Thyroid gland (tissue), 4 donors: ENCODE data around the gene LSM11. TPM values are rescaled to one million over a fixed set of nuclear protein-coding genes. Genes with fewer than 3 reads are reported as not detected.

Experiments
- DNase-seq, 2 donors: peaks; one replicate each; pipeline ENCODE4 v3.0.0-alpha.2; 2019
- H3K27ac ChIP-seq, 3 donors: fragments of 200-600 bp; sonication (generic); 1 replicate in 2 of 3; 2 replicates in 1 of 3; pipeline ENCODE4 v1.5.1; 2016 to 2019; ENCODE audit warnings: mild to moderate bottlenecking in 1 of 3, moderate library complexity in 1 of 3
- H3K27me3 ChIP-seq: fragments of 200-600 bp; sonication (generic); one replicate; pipeline ENCODE4 v1.5.1; 2019
- H3K36me3 ChIP-seq, 2 donors: fragments of 200-600 bp; sonication (generic); one replicate each; pipeline ENCODE4 v1.5.1; 2016 to 2019
- H3K4me1 ChIP-seq, 2 donors: fragments of 200-600 bp; sonication (generic); one replicate each; pipeline ENCODE4 v1.5.1; 2017 to 2019
- H3K4me3 ChIP-seq, 3 donors: fragments of 200-600 bp; sonication (generic); replicated peaks in 1 of 3; 1 replicate in 2 of 3; 2 replicates in 1 of 3; pipeline ENCODE4 v1.5.1; 2016; ENCODE audit warnings: mild to moderate bottlenecking in 1 of 3
- H3K9me3 ChIP-seq: fragments of 200-600 bp; sonication (generic); one replicate; pipeline ENCODE4 v1.5.1; 2017
- CTCF ChIP-seq, 6 experiments: fragments of 200-600 bp in 3 of 6; fragments of 450-650 bp in 3 of 6; sonication (generic) in 3 of 6; IDR thresholded peaks; one replicate each; pipeline ENCODE4 v1.5.1; 2016 to 2019; ENCODE audit warnings: antibody characterized with exemption in 6 of 6, mild to moderate bottlenecking in 2 of 6, inconsistent platforms in 1 of 6, moderate library complexity in 1 of 6
- POLR2A ChIP-seq, 2 donors: fragments of 450-650 bp; IDR thresholded peaks; one replicate each; pipeline ENCODE4 v1.6.1; 2017; ENCODE audit warnings: antibody characterized with exemption in 2 of 2, mild to moderate bottlenecking in 2 of 2, moderate library complexity in 1 of 2
- WGBS, 2 donors: methylation state at CpG; one replicate each; pipeline ENCODE4 v1.1.5; 2017; 5-methylcytosine and 5-hydroxymethylcytosine counted together
- intact Hi-C: fragments of 100-400 bp; cut with DNase I; formaldehyde crosslinking; loops from one replicate; pipeline ENCODE4 v1.15.1; 2023
- total RNA-seq, 4 donors: library from RNA; depleted of rRNA; stranded (reverse); fragments of >200 nt; gene quantifications; one replicate each; pipeline ENCODE4 v1.2.3, GENCODE V29; 2016

LSM11 gene
- total RNA-seq, 4 donors from 2014 or later: 2.2 to 4.7 (median 3.8) TPM

GRCh38 chr5:157748760-157749461, 5.4 kb downstream of the LSM11 start:
- Histone ChIP-seq H3K9me3 (no peaks in the 10 kb centered on the region), H3K4me1 (peaks cover 10 to 11% of the 10 kb centered on the region in 2 donors)

GRCh38 chr5:157749462-157749799, 5.9 kb downstream of the LSM11 start:
- WGBS, 2 donors: 86 to 88% methylated on average over 11 of the region's 11 CpGs
- no peak for DNase-seq
- Histone ChIP-seq H3K4me1 (peaks cover 8 to 9% of the 10 kb centered on the region in 2 donors), H3K4me3 (no peak overlapping the region), H3K9me3 (no peaks in the 10 kb centered on the region), H3K27ac (no peak overlapping the region), H3K36me3 (peaks cover 0 to 4% of the 10 kb centered on the region in 2 donors), H3K27me3 (no peaks in the 10 kb centered on the region)
- TF ChIP-seq POLR2A (IDR thresholded peaks at IDR 0.05) (no peak), CTCF (IDR thresholded peaks at IDR 0.05) (no peak)
- intact Hi-C loops: loop anchor here (10.0 kb wide), 2 partner anchors 275 to 425 kb away; no protein-coding TSS in a partner anchor

More at GRCh38 chr5:157748760-157749461, 5.4 kb downstream of the LSM11 start:
- no peak overlapping the region for H3K27ac ChIP-seq
- WGBS, 2 donors: 85 to 89% methylated on average over 4 of the region's 4 CpGs
- TF ChIP-seq CTCF (IDR thresholded peaks at IDR 0.05) (no peak), POLR2A (IDR thresholded peaks at IDR 0.05) (no peak)
- no peak for DNase-seq
- intact Hi-C loops: loop anchor here (10.0 kb wide), 2 partner anchors 274 to 424 kb away; no protein-coding TSS in a partner anchor
- H3K27me3 ChIP-seq: no peaks in the 10 kb centered on the region
- H3K36me3 ChIP-seq: peaks cover 0 to 3% of the 10 kb centered on the region in 2 donors
- H3K4me3 ChIP-seq: no peak overlapping the region

GRCh38 chr5:157750320-157750719, 6.8 kb downstream of the LSM11 start:
- TF ChIP-seq POLR2A (IDR thresholded peaks at IDR 0.05): no peak
- 82 to 93% methylated on average over 1 of the region's 1 CpG for WGBS, 2 donors
- no peak for DNase-seq
- H3K27me3 ChIP-seq: no peaks in the 10 kb centered on the region
- no peak overlapping the region for H3K4me3 ChIP-seq
- peaks cover 0 to under 1% of the 10 kb centered on the region in 2 donors for H3K4me1 ChIP-seq
- H3K27ac ChIP-seq: no peak overlapping the region
- intact Hi-C loops: no loop called here
- peaks cover 8 to 11% of the 10 kb centered on the region in 2 donors for H3K36me3 ChIP-seq
- H3K9me3 ChIP-seq: no peaks in the 10 kb centered on the region

- no peaks in the 10 kb centered on the region for H3K27me3 ChIP-seq
- 96 to 97% methylated on average over 3 of the region's 3 CpGs for WGBS, 2 donors
Observed at GRCh38 chr5:157756122-157756521, 12.6 kb downstream of the LSM11 start.

GRCh38 chr5:157758706-157759105, 15.2 kb downstream of the LSM11 start:
- intact Hi-C loops: no loop called here
- Histone ChIP-seq H3K4me1 (no peaks in the 10 kb centered on the region), H3K27me3 (no peaks in the 10 kb centered on the region), H3K27ac (no peak overlapping the region), H3K4me3 (no peak overlapping the region), H3K36me3 (peaks cover 13 to 16% of the 10 kb centered on the region in 2 donors), H3K9me3 (no peaks in the 10 kb centered on the region)
- TF ChIP-seq POLR2A (IDR thresholded peaks at IDR 0.05) (no peak), CTCF (IDR thresholded peaks at IDR 0.05) (no peak)
- WGBS, 2 donors: 79 to 81% methylated on average over 1 of the region's 1 CpG
- no peak for DNase-seq

More at GRCh38 chr5:157756122-157756521, 12.6 kb downstream of the LSM11 start:
- no peak overlapping the region for H3K27ac ChIP-seq
- no peaks in the 10 kb centered on the region for H3K9me3 ChIP-seq
- H3K36me3 ChIP-seq: peaks cover 13 to 17% of the 10 kb centered on the region in 2 donors
- no peak overlapping the region for H3K4me3 ChIP-seq
- no peaks in the 10 kb centered on the region for H3K4me1 ChIP-seq
- TF ChIP-seq CTCF (IDR thresholded peaks at IDR 0.05) (no peak), POLR2A (IDR thresholded peaks at IDR 0.05) (no peak)
- intact Hi-C loops: no loop called here
- no peak for DNase-seq
